LNCAP (cell line): ENCODE data around the gene CCDC77.

ENCODE experiments used
- CTCF ChIP-seq: fragments of 450-650 bp; IDR thresholded peaks from 2 replicates; pipeline ENCODE4 v1.5.1; 2017; ENCODE audit warnings: mild to moderate bottlenecking

CCDC77 gene

GRCh38 chr12:459050-459429 lies 57.6 kb downstream of the CCDC77 start:
- TF ChIP-seq CTCF: no peak

GRCh38 chr12:459430-460258 lies 58.2 kb downstream of the CCDC77 start, which contains the start of gene B4GALNT3:
TSS of gene B4GALNT3 (plus strand) at chr12:459939. CDS start at chr12:460377, 438 bp downstream.
- no peak for TF ChIP-seq CTCF

GRCh38 chr12:460261-461230 lies 59.1 kb downstream of the CCDC77 start:
- TF ChIP-seq CTCF: no peak

- TF ChIP-seq CTCF: no peak
These were observed 60.0 kb downstream of the CCDC77 start for GRCh38 chr12:461425-461824.

- no peak for TF ChIP-seq CTCF
These were observed 61.7 kb downstream of the CCDC77 start for GRCh38 chr12:462936-463705.

- TF ChIP-seq CTCF: no peak
These were observed 63.2 kb downstream of the CCDC77 start for GRCh38 chr12:464484-465267.
